GM21576 (cell line): ENCODE data around the gene TSFM.

Experiments used
- ATAC-seq: cut with Tn5 transposase; IDR thresholded peaks from one replicate; pipeline ENCODE4 v1.9.1; 2021; ENCODE audit warnings: mild to moderate bottlenecking, moderate library complexity; ENCODE audit not compliant: unreplicated experiment

TSFM gene

GRCh38 chr12:57833672-57834071 lies 51.1 kb downstream of the TSFM start:
- no peak for ATAC-seq

- no peak for ATAC-seq
Observed at GRCh38 chr12:57834086-57834876, 51.7 kb downstream of the TSFM start.

GRCh38 chr12:57835366-57836288 lies 53.0 kb downstream of the TSFM start:
- no peak for ATAC-seq

- ATAC-seq: peak; percentile 44
Observed at GRCh38 chr12:57836442-57837375, 54.1 kb downstream of the TSFM start.

GRCh38 chr12:57837864-57838562 lies 55.4 kb downstream of the TSFM start:
- no peak for ATAC-seq

- ATAC-seq: no peak
Observed at GRCh38 chr12:57838594-57839302, 56.2 kb downstream of the TSFM start.

- ATAC-seq: no peak
Observed at GRCh38 chr12:57839996-57840395, 57.4 kb downstream of the TSFM start.

GRCh38 chr12:57840726-57841125 lies 58.1 kb downstream of the TSFM start:
- no peak for ATAC-seq

GRCh38 chr12:57841445-57841844 lies 58.9 kb downstream of the TSFM start:
- ATAC-seq: no peak

GRCh38 chr12:57842342-57843294 lies 60.0 kb downstream of the TSFM start:
- no peak for ATAC-seq

GRCh38 chr12:57844709-57845477 lies 62.3 kb downstream of the TSFM start:
- ATAC-seq: peak; percentile 20

- peak; percentile 24 for ATAC-seq
Observed at GRCh38 chr12:57845478-57846284, 63.1 kb downstream of the TSFM start.

- peak; percentile 7 for ATAC-seq
Observed at GRCh38 chr12:57846285-57846576, 63.6 kb downstream of the TSFM start.

- ATAC-seq: peak; percentile 35
Observed at GRCh38 chr12:57846577-57847319, 64.2 kb downstream of the TSFM start, which contains the start of gene CTDSP2. TSS of gene CTDSP2 (minus strand) at chr12:57846729. CDS start at chr12:57846435, 294 bp downstream.
